Thyroid gland (tissue), 4 donors: ENCODE data around the gene CNNM3.

ENCODE experiments used
- POLR2A ChIP-seq, 2 donors: fragments of 450-650 bp; IDR thresholded peaks; one replicate each; pipeline ENCODE4 v1.6.1; 2017; ENCODE audit warnings: antibody characterized with exemption in 2 of 2, mild to moderate bottlenecking in 2 of 2, moderate library complexity in 1 of 2
- TF ChIP-seq, protein P1 (sequence below), 6 experiments: fragments of 200-600 bp in 3 of 6; fragments of 450-650 bp in 3 of 6; sonication (generic) in 3 of 6; IDR thresholded peaks; one replicate each; pipeline ENCODE4 v1.5.1; 2016 to 2019; ENCODE audit warnings: antibody characterized with exemption in 6 of 6, mild to moderate bottlenecking in 2 of 6, inconsistent platforms in 1 of 6, moderate library complexity in 1 of 6

DNA sequence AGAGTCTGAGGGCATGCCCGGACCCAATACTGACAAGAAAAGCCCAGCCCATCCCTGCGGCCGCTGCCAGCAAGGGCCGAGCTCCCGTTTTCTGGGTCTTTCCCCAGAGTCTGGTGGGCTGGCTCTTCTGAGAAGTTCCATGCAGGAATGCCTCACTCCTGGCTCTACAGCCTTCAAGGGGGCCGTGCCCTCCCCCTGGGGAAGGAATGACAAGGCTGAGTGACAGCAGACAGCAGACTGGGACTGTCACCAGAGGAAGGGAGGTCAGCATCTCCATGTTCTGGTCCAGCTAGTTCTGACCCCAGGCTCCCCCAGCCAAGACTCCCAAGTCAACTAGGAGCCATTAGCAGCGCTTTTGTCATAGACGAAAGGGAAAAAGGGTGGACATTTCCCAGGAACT, 66.8 kb downstream of the CNNM3 start:
- TF ChIP-seq, protein P1, sequence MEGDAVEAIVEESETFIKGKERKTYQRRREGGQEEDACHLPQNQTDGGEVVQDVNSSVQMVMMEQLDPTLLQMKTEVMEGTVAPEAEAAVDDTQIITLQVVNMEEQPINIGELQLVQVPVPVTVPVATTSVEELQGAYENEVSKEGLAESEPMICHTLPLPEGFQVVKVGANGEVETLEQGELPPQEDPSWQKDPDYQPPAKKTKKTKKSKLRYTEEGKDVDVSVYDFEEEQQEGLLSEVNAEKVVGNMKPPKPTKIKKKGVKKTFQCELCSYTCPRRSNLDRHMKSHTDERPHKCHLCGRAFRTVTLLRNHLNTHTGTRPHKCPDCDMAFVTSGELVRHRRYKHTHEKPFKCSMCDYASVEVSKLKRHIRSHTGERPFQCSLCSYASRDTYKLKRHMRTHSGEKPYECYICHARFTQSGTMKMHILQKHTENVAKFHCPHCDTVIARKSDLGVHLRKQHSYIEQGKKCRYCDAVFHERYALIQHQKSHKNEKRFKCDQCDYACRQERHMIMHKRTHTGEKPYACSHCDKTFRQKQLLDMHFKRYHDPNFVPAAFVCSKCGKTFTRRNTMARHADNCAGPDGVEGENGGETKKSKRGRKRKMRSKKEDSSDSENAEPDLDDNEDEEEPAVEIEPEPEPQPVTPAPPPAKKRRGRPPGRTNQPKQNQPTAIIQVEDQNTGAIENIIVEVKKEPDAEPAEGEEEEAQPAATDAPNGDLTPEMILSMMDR (IDR thresholded peaks at IDR 0.05) = no peak
- no peak for TF ChIP-seq POLR2A (IDR thresholded peaks at IDR 0.05)
